ENCODE results near the gene ABCF2. TPM values are rescaled to one million over a fixed set of nuclear protein-coding genes. Genes with fewer than 3 reads are reported as not detected.
A peak's percentile ranks its signal among the peaks of the same experiment; 100 is the strongest.

Gene ABCF2
- total RNA-seq, 4 donors from 2014 or later: 30.5 to 43.1 (median 36.5) TPM

- Histone ChIP-seq H3K9me3 (no peaks in the 10 kb centered on the region), H3K27ac (peak overlapping the region; percentile 55 to 96 (median 94)), H3K36me3 (peaks cover 0 to 7% of the 10 kb centered on the region in 2 donors), H3K4me1 (peaks cover 0 to 88% (median 52%) of the 10 kb centered on the region in 3 donors), H3K27me3 (peaks cover 12% of the 10 kb centered on the region), H3K4me3 (peak overlapping the region in 1 of 2 donors; percentile 75)
- 27 to 40% methylated on average over 1 to 2 of the region's 4 CpGs for WGBS, 2 donors (ENCODE audit: low coverage in 1 of 2)
- TF ChIP-seq POLR2AphosphoS5 (IDR thresholded peaks at IDR 0.05) (no peak), EP300 (IDR thresholded peaks at IDR 0.05) (no peak), POLR2A (IDR thresholded peaks at IDR 0.05) (no peak), CTCF (IDR thresholded peaks at IDR 0.05) (no peak)
- ATAC-seq: no peak
These were observed 20.0 kb upstream of the ABCF2 start for GRCh38 chr7:151246851-151247580.

GRCh38 chr7:151246102-151246850 lies 19.3 kb upstream of the ABCF2 start:
- TF ChIP-seq POLR2AphosphoS5 (IDR thresholded peaks at IDR 0.05) (no peak), EP300 (IDR thresholded peaks at IDR 0.05) (no peak), POLR2A (IDR thresholded peaks at IDR 0.05) (no peak), CTCF (IDR thresholded peaks at IDR 0.05) (no peak)
- H3K4me1 ChIP-seq: peaks cover 0 to 85% (median 52%) of the 10 kb centered on the region in 3 donors
- H3K27ac ChIP-seq: peak overlapping the region in 3 of 4 donors; percentile 92 to 96 (median 96)
- H3K4me3 ChIP-seq: peak overlapping the region in 1 of 2 donors; percentile 75
- H3K36me3 ChIP-seq: peaks cover 0 to 14% of the 10 kb centered on the region in 2 donors
- no peaks in the 10 kb centered on the region for H3K9me3 ChIP-seq
- ATAC-seq: no peak
- H3K27me3 ChIP-seq: peaks cover 12% of the 10 kb centered on the region
- 8 to 15% methylated on average over 6 to 7 of the region's 13 CpGs for WGBS, 2 donors (ENCODE audit: low coverage in 1 of 2)

- ATAC-seq: peak; percentile 40
- Histone ChIP-seq H3K9me3 (no peaks in the 10 kb centered on the region), H3K36me3 (peaks cover 0 to 21% of the 10 kb centered on the region in 2 donors), H3K4me1 (peaks cover 0 to 77% (median 44%) of the 10 kb centered on the region in 3 donors), H3K27me3 (peaks cover 12% of the 10 kb centered on the region), H3K27ac (peak overlapping the region in 3 of 4 donors; percentile 92 to 96 (median 96)), H3K4me3 (peak overlapping the region; percentile 2 to 75)
- no CpG with 5 or more reads among the region's 60 CpGs for WGBS, 2 donors (ENCODE audit: low coverage in 1 of 2)
- TF ChIP-seq CTCF (IDR thresholded peaks at IDR 0.05) (peak in 3 of 4 experiments; percentile 38 to 88 (median 58)), POLR2A (IDR thresholded peaks at IDR 0.05) (no peak)
These were observed 18.5 kb upstream of the ABCF2 start for GRCh38 chr7:151245360-151246101.

- H3K9me3 ChIP-seq: no peaks in the 10 kb centered on the region
- H3K36me3 ChIP-seq: peaks cover 0 to 28% of the 10 kb centered on the region in 2 donors
- peak overlapping the region; percentile 2 to 75 for H3K4me3 ChIP-seq
- H3K4me1 ChIP-seq: peaks cover 0 to 71% (median 38%) of the 10 kb centered on the region in 3 donors
- no peak for ATAC-seq
- peak overlapping the region in 3 of 4 donors; percentile 92 to 96 (median 96) for H3K27ac ChIP-seq
- H3K27me3 ChIP-seq: peaks cover 12% of the 10 kb centered on the region
- no CpG with 5 or more reads among the region's 15 CpGs for WGBS, 2 donors (ENCODE audit: low coverage in 1 of 2)
- TF ChIP-seq POLR2AphosphoS5 (IDR thresholded peaks at IDR 0.05) (no peak), POLR2A (IDR thresholded peaks at IDR 0.05) (no peak), CTCF (IDR thresholded peaks at IDR 0.05) (no peak), EP300 (IDR thresholded peaks at IDR 0.05) (no peak)
These were observed 17.9 kb upstream of the ABCF2 start for GRCh38 chr7:151244841-151245346.

Measured in gastroesophageal sphincter (tissue), 4 donors.